SK-N-MC (cell line): ENCODE results near the gene ARHGAP20.
A peak's percentile ranks its signal among the peaks of the same experiment; 100 is the strongest.

Experiments
- DNase-seq: peaks from one replicate; pipeline ENCODE4 v3.0.0-alpha.2; 2011; ENCODE audit warnings: low read depth, low spot score
- H3K27ac ChIP-seq: fragments of 200-600 bp; sonication (generic); 2 replicates; pipeline ENCODE4 v1.5.1; 2016; ENCODE audit warnings: mixed run types
- H3K36me3 ChIP-seq: fragments of 200-600 bp; sonication (generic); 2 replicates; pipeline ENCODE4 v1.6.1; 2017; ENCODE audit warnings: antibody characterized with exemption, low read length, mixed read lengths; ENCODE audit not compliant: insufficient read depth
- H3K4me3 ChIP-seq: fragments of 200-600 bp; sonication (generic); 2 replicates; pipeline ENCODE4 v1.5.1; 2016
- H3K9ac ChIP-seq: fragments of 200-600 bp; sonication (generic); 2 replicates; pipeline ENCODE4 v1.8.0; 2017; ENCODE audit warnings: mixed run types, mixed read lengths; ENCODE audit not compliant: insufficient read length
- H3K9me3 ChIP-seq: fragments of 200-600 bp; sonication (generic); 2 replicates; pipeline ENCODE4 v1.6.1; 2017; ENCODE audit warnings: low read depth, mild to moderate bottlenecking, antibody characterized with exemption, low read length, moderate library complexity, mixed read lengths
- EZH2 ChIP-seq: fragments of 200-600 bp; sonication (generic); IDR thresholded peaks from one replicate; pipeline ENCODE4 v1.6.1; 2017; ENCODE audit warnings: antibody characterized with exemption
- FOXP2 ChIP-seq: optimal IDR thresholded peaks from 2 replicates; pipeline ENCODE3; 2011; ENCODE audit warnings: mild to moderate bottlenecking, moderate library complexity; ENCODE audit not compliant: insufficient read depth; ENCODE audit errors: extremely low read length, control extremely low read depth
- POLR2AphosphoS5 ChIP-seq: IDR thresholded peaks from 2 replicates; pipeline ENCODE4 v1.6.1; 2012; ENCODE audit warnings: mild to moderate bottlenecking, low read depth, low read length, borderline replicate concordance

The ARHGAP20 gene

DNA sequence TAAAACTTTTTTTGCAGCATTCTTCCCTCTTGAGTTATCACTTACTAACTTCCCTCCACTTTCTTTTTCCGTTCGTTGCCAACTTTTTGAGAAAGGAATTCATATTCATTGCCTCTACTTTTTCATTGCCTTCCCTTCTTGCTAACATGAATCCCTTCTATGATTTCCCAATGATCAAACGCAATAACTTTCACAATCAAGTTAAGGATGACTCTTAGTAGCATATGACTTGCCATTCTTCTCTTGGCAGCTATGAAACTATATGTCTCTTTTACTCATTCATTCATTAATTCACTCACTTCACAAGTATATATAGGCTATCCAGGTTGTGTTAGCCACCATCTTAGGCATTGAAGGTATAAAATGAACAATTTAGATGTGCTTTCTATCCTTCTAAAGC is 16.6 kb upstream of the ARHGAP20 start:
- Histone ChIP-seq H3K27ac (no peak overlapping the region), H3K4me3 (no peak overlapping the region), H3K36me3 (no peaks in the 10 kb centered on the region), H3K9me3 (no peaks in the 10 kb centered on the region), H3K9ac (no peak overlapping the region)
- DNase-seq = no peak
- TF ChIP-seq EZH2 (no peak), FOXP2 (no peak), POLR2AphosphoS5 (no peak)

GRCh38 chr11:110728476-110728875 is 16.2 kb upstream of the ARHGAP20 start:
- DNase-seq = no peak

GRCh38 chr11:110724358-110724757 is 12.1 kb upstream of the ARHGAP20 start:
- H3K4me3 ChIP-seq = no peak overlapping the region
- no peaks in the 10 kb centered on the region for H3K36me3 ChIP-seq
- H3K9me3 ChIP-seq = no peaks in the 10 kb centered on the region
- H3K27ac ChIP-seq = no peak overlapping the region
- H3K9ac ChIP-seq = no peak overlapping the region
- TF ChIP-seq FOXP2 = no peak
- no peak for TF ChIP-seq EZH2
- TF ChIP-seq POLR2AphosphoS5 = no peak
- no peak for DNase-seq

More at GRCh38 chr11:110728476-110728875, 16.2 kb upstream of the ARHGAP20 start:
- no peak for TF ChIP-seq FOXP2
- TF ChIP-seq POLR2AphosphoS5 = no peak
- TF ChIP-seq EZH2 = no peak
- Histone ChIP-seq H3K9ac (no peak overlapping the region), H3K4me3 (no peak overlapping the region), H3K36me3 (no peaks in the 10 kb centered on the region), H3K27ac (no peak overlapping the region), H3K9me3 (no peaks in the 10 kb centered on the region)

GRCh38 chr11:110720431-110721275 is 8.4 kb upstream of the ARHGAP20 start:
- Histone ChIP-seq H3K27ac (no peak overlapping the region), H3K9me3 (no peaks in the 10 kb centered on the region), H3K4me3 (no peak overlapping the region), H3K9ac (no peak overlapping the region), H3K36me3 (no peaks in the 10 kb centered on the region)
- no peak for DNase-seq
- no peak for TF ChIP-seq FOXP2
- no peak for TF ChIP-seq EZH2
- no peak for TF ChIP-seq POLR2AphosphoS5

DNA sequence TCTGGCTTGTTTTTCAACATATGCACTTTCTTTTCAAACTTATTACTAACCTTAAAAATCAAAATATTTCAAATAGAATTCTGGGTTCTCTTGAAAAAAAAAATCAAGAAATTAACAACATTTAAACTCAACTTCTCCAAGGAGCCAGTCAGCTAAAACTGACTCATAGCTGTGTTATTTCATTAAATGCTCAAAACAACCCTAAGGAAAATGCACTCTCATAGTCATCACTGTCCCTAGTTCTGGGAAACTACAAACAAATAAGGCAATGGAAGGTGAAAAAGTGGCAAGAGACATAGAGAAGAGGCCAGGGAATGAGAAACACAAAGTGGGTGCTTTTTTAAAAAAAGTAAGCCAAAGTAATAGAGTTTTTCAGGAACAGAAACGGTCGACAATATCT is 4.1 kb upstream of the ARHGAP20 start:
- Histone ChIP-seq H3K9me3 (no peaks in the 10 kb centered on the region), H3K36me3 (no peaks in the 10 kb centered on the region), H3K27ac (no peak overlapping the region), H3K4me3 (no peak overlapping the region), H3K9ac (no peak overlapping the region)
- TF ChIP-seq FOXP2 = no peak
- no peak for TF ChIP-seq POLR2AphosphoS5
- no peak for TF ChIP-seq EZH2
- no peak for DNase-seq

DNA sequence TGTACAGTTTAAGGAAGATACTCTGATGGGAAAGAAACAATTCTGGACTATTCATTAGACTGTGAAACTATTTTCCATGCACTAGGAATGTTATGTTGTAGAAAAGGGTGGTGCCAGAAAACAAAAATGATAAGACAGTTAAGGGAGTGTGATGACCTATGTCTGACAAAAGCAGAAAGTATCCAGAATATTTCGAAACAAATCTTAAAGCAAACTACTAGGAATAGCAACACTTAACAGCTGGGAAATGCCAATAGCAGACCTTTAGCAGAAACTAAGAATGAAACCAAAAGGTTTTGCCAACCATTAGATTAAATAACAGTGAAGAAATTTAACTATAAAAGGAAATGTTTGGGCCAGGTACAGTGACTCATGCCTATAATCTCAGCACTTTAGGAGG is 3.3 kb upstream of the ARHGAP20 start:
- no peak for DNase-seq
- no peak for TF ChIP-seq EZH2
- no peak for TF ChIP-seq FOXP2
- no peak for TF ChIP-seq POLR2AphosphoS5
- no peaks in the 10 kb centered on the region for H3K9me3 ChIP-seq
- H3K4me3 ChIP-seq = no peak overlapping the region
- H3K36me3 ChIP-seq = no peaks in the 10 kb centered on the region
- H3K27ac ChIP-seq = no peak overlapping the region
- H3K9ac ChIP-seq = no peak overlapping the region

DNA sequence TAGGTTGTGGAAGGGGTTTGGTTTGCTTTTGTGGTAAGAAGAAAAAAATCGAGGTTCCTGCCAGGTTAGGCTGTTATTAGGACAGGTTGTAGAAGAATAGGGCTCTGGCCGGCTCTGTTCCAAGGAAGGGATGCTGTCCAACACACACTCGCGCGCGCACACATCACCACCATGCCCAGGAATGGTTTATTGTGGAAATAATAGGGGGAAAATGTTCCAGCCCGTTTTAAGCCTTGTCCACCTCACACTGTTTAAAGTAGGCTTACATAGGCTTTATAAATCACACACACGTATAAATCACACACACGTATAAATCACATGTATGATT is 1.2 kb upstream of the ARHGAP20 start:
- no peak overlapping the region for H3K4me3 ChIP-seq
- H3K9me3 ChIP-seq = no peaks in the 10 kb centered on the region
- TF ChIP-seq EZH2 (no peak), FOXP2 (no peak), POLR2AphosphoS5 (no peak)
- H3K9ac ChIP-seq = no peak overlapping the region
- no peak for DNase-seq
- H3K27ac ChIP-seq = no peak overlapping the region
- H3K36me3 ChIP-seq = no peaks in the 10 kb centered on the region

- H3K9me3 ChIP-seq = no peaks in the 10 kb centered on the region
- H3K9ac ChIP-seq = no peak overlapping the region
- H3K4me3 ChIP-seq = peak overlapping the region; percentile 86
- DNase-seq = no peak
- TF ChIP-seq EZH2 = no peak
- TF ChIP-seq FOXP2 = no peak
- no peak for TF ChIP-seq POLR2AphosphoS5
- H3K27ac ChIP-seq = no peak overlapping the region
- no peaks in the 10 kb centered on the region for H3K36me3 ChIP-seq
These were observed 617 bp upstream of the ARHGAP20 start for GRCh38 chr11:110712659-110713448.
